SK-N-SH (cell line): ENCODE results near the gene ZNF573. TPM values are rescaled to one million over a fixed set of nuclear protein-coding genes. Genes with fewer than 3 reads are reported as not detected.
"Not testable (repeated sequence)": the region's sequence is repeated elsewhere in the genome, so short reads cannot be mapped to it uniquely, and the experiment has no call there.

Experiments
- CTCF ChIA-PET: fragments of 300-600, 350-600 bp; formaldehyde crosslinking; extraction: SDS; loops from one replicate; lab custom pipeline; 2021; lab: Yijun Ruan, JAX
- POLR2A ChIA-PET: fragments of 350-600 bp; sonication (Branson Sonifier 250); formaldehyde crosslinking; extraction: SDS; loops from one replicate; lab custom pipeline; 2020; ENCODE audit warnings: antibody characterized with exemption, inconsistent platforms; lab: Yijun Ruan, JAX
- DNase-seq: peaks from one replicate; pipeline ENCODE4 v3.0.0; 2012
- H2AFZ ChIP-seq: fragments of 200-600 bp; sonication (generic); 2 replicates; pipeline ENCODE4 v1.8.1; 2016; ENCODE audit warnings: antibody characterized with exemption, mild to moderate bottlenecking, low read depth
- H3F3A ChIP-seq: fragments of 200-600 bp; sonication (generic); replicated peaks from 2 replicates; pipeline ENCODE3; 2016; ENCODE audit warnings: antibody characterized with exemption, mild to moderate bottlenecking; ENCODE audit not compliant: insufficient read depth
- H3K27ac ChIP-seq, 2 experiments: fragments of 200-500 bp in 1 of 2; fragments of 200-600 bp in 1 of 2; sonication (Bioruptor generic) in 1 of 2; sonication (generic), shearing (Covaris generic) in 1 of 2; 2 replicates each; pipeline versions ENCODE4 v1.5.1 to v1.6.1; 2014 to 2016; ENCODE audit warnings: low read depth in 2 of 2, inconsistent platforms in 1 of 2, low read length in 1 of 2, mild to moderate bottlenecking in 1 of 2, mixed read lengths in 1 of 2
- H3K27me3 ChIP-seq: fragments of 200-600 bp; sonication (generic), shearing (Covaris generic); 2 replicates; pipeline ENCODE4 v1.6.1; 2016; ENCODE audit warnings: mixed run types; ENCODE audit not compliant: insufficient read depth
- H3K36me3 ChIP-seq, 2 experiments: fragments of 200-500 bp in 1 of 2; fragments of 200-600 bp in 1 of 2; sonication (Bioruptor generic) in 1 of 2; sonication (generic) in 1 of 2; replicated peaks in 1 of 2; 2 replicates each; pipeline versions ENCODE3 to v1.5.1; 2014 to 2016; ENCODE audit warnings: low read length in 1 of 2, mild to moderate bottlenecking in 1 of 2; ENCODE audit not compliant: insufficient read depth in 2 of 2, control insufficient read depth in 1 of 2
- H3K4me1 ChIP-seq, 2 experiments: fragments of 200-500 bp in 1 of 2; fragments of 200-600 bp in 1 of 2; sonication (Bioruptor generic) in 1 of 2; sonication (generic), shearing (Covaris generic) in 1 of 2; 2 replicates each; pipeline versions ENCODE4 v1.5.1 to v1.6.1; 2014 to 2016; ENCODE audit warnings: low read depth in 1 of 2, low read length in 1 of 2, mixed run types in 1 of 2; ENCODE audit not compliant: insufficient read depth in 2 of 2, control insufficient read depth in 1 of 2
- H3K4me2 ChIP-seq: fragments of 200-600 bp; sonication (generic), shearing (Covaris generic); 2 replicates; pipeline ENCODE4 v1.6.1; 2017; ENCODE audit warnings: mixed run types
- H3K4me3 ChIP-seq, 2 experiments: fragments of 200-500 bp in 1 of 2; fragments of 200-600 bp in 1 of 2; sonication (Bioruptor generic) in 1 of 2; sonication (generic), shearing (Covaris generic) in 1 of 2; 2 replicates each; pipeline versions ENCODE4 v1.5.1 to v1.8.1; 2014 to 2016; ENCODE audit warnings: low read depth in 2 of 2, inconsistent platforms in 1 of 2, low read length in 1 of 2, mild to moderate bottlenecking in 1 of 2, mixed read lengths in 1 of 2, moderate library complexity in 1 of 2
- H3K79me2 ChIP-seq: fragments of 200-600 bp; sonication (generic); 2 replicates; pipeline ENCODE4 v1.8.1; 2017; ENCODE audit warnings: mild to moderate bottlenecking; ENCODE audit not compliant: insufficient read depth
- H3K9ac ChIP-seq: fragments of 200-600 bp; sonication (generic); 2 replicates; pipeline ENCODE4 v1.6.1; 2017; ENCODE audit warnings: mixed run types
- H3K9me2 ChIP-seq: fragments of 200-600 bp; sonication (generic); 2 replicates; pipeline ENCODE4 v1.6.1; 2017; ENCODE audit warnings: mixed run types
- H3K9me3 ChIP-seq: fragments of 200-600 bp; sonication (generic); 2 replicates; pipeline ENCODE4 v1.6.1; 2017; ENCODE audit warnings: mixed run types, mild to moderate bottlenecking, moderate library complexity
- H4K20me1 ChIP-seq: fragments of 200-600 bp; sonication (generic); 2 replicates; pipeline ENCODE4 v1.6.1; 2017; ENCODE audit warnings: mild to moderate bottlenecking, mixed run types; ENCODE audit not compliant: insufficient read depth
- ELF1 ChIP-seq: IDR thresholded peaks from 2 replicates; pipeline ENCODE4 v1.4.0; 2012
- GABPA ChIP-seq: IDR thresholded peaks from 2 replicates; pipeline ENCODE4 v1.4.0; 2012; ENCODE audit warnings: low read depth, mild to moderate bottlenecking
- JUND ChIP-seq: IDR thresholded peaks from 2 replicates; pipeline ENCODE4 v1.4.0; 2012
- MXI1 ChIP-seq: IDR thresholded peaks from 2 replicates; pipeline ENCODE4 v1.6.1; 2012; ENCODE audit warnings: mild to moderate bottlenecking, low read depth, low read length, improper control_type of control experiment
- NRF1 ChIP-seq: IDR thresholded peaks from 2 replicates; pipeline ENCODE4 v1.6.1; 2012; ENCODE audit warnings: low read depth, mild to moderate bottlenecking, low read length
- SMC3 ChIP-seq: IDR thresholded peaks from 2 replicates; pipeline ENCODE4 v1.6.1; 2012; ENCODE audit warnings: low read depth, low read length, improper control_type of control experiment
- YY1 ChIP-seq: IDR thresholded peaks from 2 replicates; pipeline ENCODE4 v1.4.0; 2012; ENCODE audit warnings: low read depth, mild to moderate bottlenecking
- WGBS: methylation state at CpG from one replicate; pipeline ENCODE4 v1.1.6; 2017; ENCODE audit warnings: low lambda C conversion rate; 5-methylcytosine and 5-hydroxymethylcytosine counted together
- polyA plus RNA-seq, 3 experiments: library from polyadenylated mRNA; depleted of rRNA; stranded (reverse); fragments of >200 nt; gene quantifications; 2 replicates each; pipeline ENCODE4 v1.2.3, GENCODE V29; 2012
- TF ChIP-seq, protein P1 (sequence below): fragments of 150-350 bp; IDR thresholded peaks from 2 replicates; pipeline ENCODE4 v1.6.1; 2016; ENCODE audit warnings: mild to moderate bottlenecking, low read depth, low read length

The ZNF573 gene
- polyA plus RNA-seq, 1 of the 3 experiments (the other 2 are of a cell fraction), result 1.3 TPM

DNA sequence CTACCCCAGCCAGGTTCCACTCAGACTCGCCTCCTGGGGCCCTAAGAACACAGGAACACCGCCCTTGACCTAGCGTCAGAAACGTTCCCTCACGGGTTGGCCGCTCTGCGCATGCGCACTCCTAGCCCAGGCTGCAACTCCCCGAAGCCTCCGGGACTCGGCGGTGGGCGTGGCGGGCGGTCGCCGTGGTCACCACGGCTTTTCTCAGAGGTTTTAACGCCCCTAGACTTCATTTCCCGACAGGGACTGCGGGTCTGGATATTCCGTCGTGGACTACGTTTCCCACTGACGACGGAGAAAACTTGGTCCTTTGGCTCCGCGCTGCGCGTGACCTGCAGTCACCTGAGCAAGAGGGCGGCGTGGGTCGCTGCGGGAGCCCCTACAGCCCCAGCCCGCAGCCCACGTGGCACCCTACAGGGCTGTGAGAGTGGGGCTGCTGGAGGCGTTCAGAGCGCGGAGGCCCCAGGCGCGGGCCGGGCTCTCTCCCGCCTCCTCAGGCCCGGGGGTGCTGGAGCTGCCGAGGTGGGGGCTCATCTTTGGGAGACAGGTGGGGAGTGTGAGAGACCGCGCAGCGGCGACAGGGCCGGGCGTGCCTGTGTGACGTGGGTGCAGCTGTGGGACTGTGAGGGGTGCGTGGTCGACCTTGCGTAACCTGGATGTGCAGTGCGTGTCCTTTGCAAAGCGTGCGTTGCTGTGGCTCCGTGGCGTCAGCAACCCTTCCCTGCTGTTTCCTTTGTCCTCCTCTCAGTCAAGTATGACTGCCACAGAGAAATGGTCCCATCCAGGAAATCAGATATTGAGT, 38.0 kb upstream of the ZNF573 start:
- Histone ChIP-seq H3K36me3 (no peaks in the 10 kb centered on the region), H3K9me2 (no peaks in the 10 kb centered on the region), H3K9ac (no peak overlapping the region), H3K4me2 (peak overlapping the region; percentile 24; the same call in 1 of the 2 replicates), H3F3A (no peaks in the 10 kb centered on the region), H3K27ac (no peak overlapping the region), H3K27me3 (no peaks in the 10 kb centered on the region), H3K9me3 (no peaks in the 10 kb centered on the region), H3K79me2 (no peaks in the 10 kb centered on the region), H4K20me1 (no peaks in the 10 kb centered on the region), H3K4me3 (peak overlapping the region in 1 of 2 experiments; percentile 51; a peak in 3 of 4 replicates), H2AFZ (no peak overlapping the region), H3K4me1 (no peaks in the 10 kb centered on the region; a peak in 1 of 4 replicates)
- WGBS, result 18% methylated on average over 42 of the region's 60 CpGs
- TF ChIP-seq GABPA, result no peak
- no peak for TF ChIP-seq YY1
- TF ChIP-seq, protein P1, sequence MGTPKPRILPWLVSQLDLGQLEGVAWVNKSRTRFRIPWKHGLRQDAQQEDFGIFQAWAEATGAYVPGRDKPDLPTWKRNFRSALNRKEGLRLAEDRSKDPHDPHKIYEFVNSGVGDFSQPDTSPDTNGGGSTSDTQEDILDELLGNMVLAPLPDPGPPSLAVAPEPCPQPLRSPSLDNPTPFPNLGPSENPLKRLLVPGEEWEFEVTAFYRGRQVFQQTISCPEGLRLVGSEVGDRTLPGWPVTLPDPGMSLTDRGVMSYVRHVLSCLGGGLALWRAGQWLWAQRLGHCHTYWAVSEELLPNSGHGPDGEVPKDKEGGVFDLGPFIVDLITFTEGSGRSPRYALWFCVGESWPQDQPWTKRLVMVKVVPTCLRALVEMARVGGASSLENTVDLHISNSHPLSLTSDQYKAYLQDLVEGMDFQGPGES, result no peak
- no peak for TF ChIP-seq SMC3
- no peak for TF ChIP-seq JUND
- 0 out of 2 replicates have a peak, but pooled peaks have one; percentile 44 for TF ChIP-seq MXI1
- peak; percentile 48 for TF ChIP-seq NRF1
- CTCF ChIA-PET, result no interaction called here
- POLR2A ChIA-PET, result no interaction called here
- peak; percentile 86 for DNase-seq

DNA sequence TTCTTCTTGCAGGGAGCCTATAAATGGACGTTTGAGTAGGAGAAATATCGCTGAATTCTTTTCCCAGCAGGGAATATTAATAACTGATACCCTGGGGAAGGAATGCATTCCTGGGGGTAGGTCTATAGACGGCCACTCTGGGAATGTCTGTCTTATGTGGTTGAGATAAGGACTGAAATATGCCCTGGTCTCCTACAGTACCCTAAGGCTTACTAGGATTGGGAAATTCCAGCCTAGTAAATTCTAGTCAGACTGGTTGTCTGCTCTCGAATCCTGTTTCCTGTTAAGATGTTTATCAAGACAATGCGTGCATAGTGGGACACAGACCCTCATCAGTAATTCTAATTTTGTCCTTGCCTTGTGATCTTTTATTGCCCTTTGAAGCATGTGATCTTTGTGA, 36.2 kb upstream of the ZNF573 start:
- H3K9ac ChIP-seq, H3K4me2 ChIP-seq, H3K4me3 ChIP-seq, H4K20me1 ChIP-seq, H3K4me1 ChIP-seq, POLR2A ChIA-PET, H3K27ac ChIP-seq, H3F3A ChIP-seq, DNase-seq, H3K9me3 ChIP-seq, H2AFZ ChIP-seq, H3K27me3 ChIP-seq, H3K9me2 ChIP-seq, H3K79me2 ChIP-seq, H3K36me3 ChIP-seq, CTCF ChIA-PET: not testable (repeated sequence)
- WGBS, result 20% methylated on average over 5 of the region's 5 CpGs

DNA sequence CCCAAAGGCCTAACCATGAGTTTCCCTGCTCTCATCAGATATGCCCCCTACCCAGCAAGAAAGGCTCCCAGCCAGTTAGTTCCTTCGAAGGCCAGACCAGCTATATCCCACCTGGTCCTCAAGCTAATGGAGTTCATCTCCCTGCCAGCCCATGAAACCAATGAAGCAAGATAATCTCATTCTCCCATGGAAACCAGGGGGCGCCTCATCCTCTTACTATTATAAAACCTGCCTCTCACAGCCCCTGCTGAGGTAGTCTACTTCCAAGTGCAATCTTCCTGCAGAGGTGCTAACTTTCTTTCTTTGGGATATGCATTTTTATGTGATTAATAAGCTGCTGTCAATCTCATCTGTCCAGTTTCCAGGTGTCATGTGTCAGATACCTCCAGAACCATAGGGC, 34.0 kb upstream of the ZNF573 start:
- Histone ChIP-seq H3K27ac (no peak overlapping the region), H3K27me3 (no peaks in the 10 kb centered on the region), H3F3A (no peaks in the 10 kb centered on the region), H3K9ac (no peak overlapping the region), H3K9me3 (peaks cover 4% of the 10 kb centered on the region; the same call in 1 of the 2 replicates), H4K20me1 (no peaks in the 10 kb centered on the region), H2AFZ (no peak overlapping the region), H3K79me2 (no peaks in the 10 kb centered on the region), H3K4me1 (no peaks in the 10 kb centered on the region; a peak in 1 of 4 replicates), H3K36me3 (no peaks in the 10 kb centered on the region), H3K4me3 (no peak overlapping the region), H3K4me2 (no peak overlapping the region), H3K9me2 (no peaks in the 10 kb centered on the region)
- TF ChIP-seq ELF1, result no peak
- TF ChIP-seq JUND, result no peak
- CTCF ChIA-PET, result no interaction called here
- no peak for DNase-seq
- 24% methylated on average over 2 of the region's 2 CpGs for WGBS
- POLR2A ChIA-PET, result no interaction called here
